ENCODE results near the gene HDAC9. TPM values are rescaled to one million over a fixed set of nuclear protein-coding genes. Genes with fewer than 3 reads are reported as not detected.

The HDAC9 gene
- total RNA-seq, 1 experiment from 2014 or later = 7.7 TPM

GRCh38 chr7:18564779-18565178 is 69.2 kb downstream of the HDAC9 start:
- Histone ChIP-seq H2BK120ac (ENCODE audit: low read depth, low read length, poor library complexity, severe bottlenecking) (no peak overlapping the region), H3K79me1 (ENCODE audit: insufficient read depth, low read depth, low read length, poor library complexity, severe bottlenecking) (no peaks in the 10 kb centered on the region), H3K27me3 (ENCODE audit: insufficient read depth, low read length) (no peaks in the 10 kb centered on the region), H3K4ac (ENCODE audit: low read depth, low read length) (no peak overlapping the region), H3K9me3 (ENCODE audit: control insufficient read depth, low read depth, low read length) (no peaks in the 10 kb centered on the region), H3K23ac (ENCODE audit: insufficient read length, low read depth, low read length) (no peak overlapping the region), H4K91ac (ENCODE audit: insufficient read length, low read depth, low read length) (no peak overlapping the region), H4K8ac (replicated peaks; ENCODE audit: insufficient read length, low read depth, low read length) (no peak overlapping the region), H4K20me1 (ENCODE audit: control insufficient read depth, insufficient read depth, insufficient read length) (no peaks in the 10 kb centered on the region), H2BK12ac (ENCODE audit: insufficient read length, low read depth, low read length) (no peak overlapping the region), H3K4me2 (ENCODE audit: insufficient read depth, insufficient read length, low read length) (no peak overlapping the region), H3K14ac (ENCODE audit: insufficient read depth, low read length) (no peak overlapping the region), H3K9ac (ENCODE audit: extremely low read depth, insufficient read length, low read length) (no peak overlapping the region), H3K4me1 (ENCODE audit: insufficient read depth, low read length) (peaks cover 7% of the 10 kb centered on the region; the same call in 1 of the 2 replicates), H3K18ac (ENCODE audit: insufficient read length, low read depth, low read length) (no peak overlapping the region), H2BK5ac (ENCODE audit: insufficient read length, low read length) (no peak overlapping the region), H2BK15ac (ENCODE audit: low read depth, low read length) (no peak overlapping the region), H2AK5ac (ENCODE audit: insufficient read length, low read length) (no peak overlapping the region), H3K23me2 (ENCODE audit: insufficient read length, low read depth, low read length, poor library complexity, severe bottlenecking) (no peaks in the 10 kb centered on the region), H4K5ac (ENCODE audit: insufficient read length, low read depth, low read length) (no peak overlapping the region), H2AFZ (ENCODE audit: low read length) (no peak overlapping the region), H3K79me2 (ENCODE audit: insufficient read depth, low read length) (no peaks in the 10 kb centered on the region), H3T11ph (ENCODE audit: low read length) (no peak overlapping the region), H2BK20ac (ENCODE audit: low read depth, low read length, poor library complexity, severe bottlenecking) (no peak overlapping the region), H3K56ac (ENCODE audit: insufficient read length, low read depth, low read length) (no peak overlapping the region), H3K27ac (ENCODE audit: insufficient read length, low read depth, low read length) (no peak overlapping the region)
- Mint-ChIP-seq H3K4me3 (no peak overlapping the region), H3K9me3 (no peaks in the 10 kb centered on the region), H3K36me3 (ENCODE audit: insufficient read depth in 1 of 3, low read depth in 3 of 3) (no peaks in the 10 kb centered on the region), H3K4me1 (peaks cover 9 to 10% of the 10 kb centered on the region in 2 experiments), H3K27ac (no peak overlapping the region), H3K27me3 (ENCODE audit: low read depth) (no peaks in the 10 kb centered on the region)
- DNase-seq = no peak
- no CpG with 5 or more reads among the region's 5 CpGs for WGBS (ENCODE audit: extremely low coverage, insufficient read length, low lambda C conversion rate)
- TF ChIP-seq, protein P1, sequence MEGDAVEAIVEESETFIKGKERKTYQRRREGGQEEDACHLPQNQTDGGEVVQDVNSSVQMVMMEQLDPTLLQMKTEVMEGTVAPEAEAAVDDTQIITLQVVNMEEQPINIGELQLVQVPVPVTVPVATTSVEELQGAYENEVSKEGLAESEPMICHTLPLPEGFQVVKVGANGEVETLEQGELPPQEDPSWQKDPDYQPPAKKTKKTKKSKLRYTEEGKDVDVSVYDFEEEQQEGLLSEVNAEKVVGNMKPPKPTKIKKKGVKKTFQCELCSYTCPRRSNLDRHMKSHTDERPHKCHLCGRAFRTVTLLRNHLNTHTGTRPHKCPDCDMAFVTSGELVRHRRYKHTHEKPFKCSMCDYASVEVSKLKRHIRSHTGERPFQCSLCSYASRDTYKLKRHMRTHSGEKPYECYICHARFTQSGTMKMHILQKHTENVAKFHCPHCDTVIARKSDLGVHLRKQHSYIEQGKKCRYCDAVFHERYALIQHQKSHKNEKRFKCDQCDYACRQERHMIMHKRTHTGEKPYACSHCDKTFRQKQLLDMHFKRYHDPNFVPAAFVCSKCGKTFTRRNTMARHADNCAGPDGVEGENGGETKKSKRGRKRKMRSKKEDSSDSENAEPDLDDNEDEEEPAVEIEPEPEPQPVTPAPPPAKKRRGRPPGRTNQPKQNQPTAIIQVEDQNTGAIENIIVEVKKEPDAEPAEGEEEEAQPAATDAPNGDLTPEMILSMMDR (conservative IDR thresholded peaks at IDR 0.05) = no peak

All from H9 (cell line).